Measurements from ENCODE around the gene DNAH3.

DNA sequence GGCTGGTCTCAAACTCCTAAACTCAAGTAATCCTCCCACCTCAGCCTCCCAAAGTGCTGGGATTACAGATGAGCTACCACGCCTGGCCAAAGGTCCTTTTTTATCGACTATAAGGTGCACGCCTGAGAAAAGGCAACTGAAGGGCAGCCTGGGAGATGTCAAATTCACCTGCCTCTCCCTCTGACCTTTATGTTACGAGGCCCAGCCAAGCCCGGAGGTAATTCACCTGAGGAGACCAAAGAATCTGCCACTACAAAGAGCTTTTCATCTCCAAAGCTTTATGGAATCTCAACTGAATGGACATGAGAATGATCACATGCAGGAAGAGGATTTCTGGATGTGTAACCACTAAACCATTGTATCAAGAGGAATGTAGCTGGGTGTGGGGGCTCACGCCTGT, 212.9 kb downstream of the DNAH3 start:
- TF ChIP-seq SUZ12 (IDR thresholded peaks at IDR 0.05; ENCODE audit: extremely low read depth, insufficient read depth, insufficient read length) (no peak), YY1 (IDR thresholded peaks at IDR 0.05; ENCODE audit: insufficient read depth, insufficient read length) (no peak)

Measured in NT2/D1 (cell line).